Measurements from ENCODE around the gene VASN. TPM values are rescaled to one million over a fixed set of nuclear protein-coding genes. Genes with fewer than 3 reads are reported as not detected.
"Not testable (repeated sequence)": the region's sequence is repeated elsewhere in the genome, so short reads cannot be mapped to it uniquely, and the experiment has no call there.

VASN gene
- total RNA-seq, 2 donors from 2014 or later = 2.2 to 4.8 TPM

DNA sequence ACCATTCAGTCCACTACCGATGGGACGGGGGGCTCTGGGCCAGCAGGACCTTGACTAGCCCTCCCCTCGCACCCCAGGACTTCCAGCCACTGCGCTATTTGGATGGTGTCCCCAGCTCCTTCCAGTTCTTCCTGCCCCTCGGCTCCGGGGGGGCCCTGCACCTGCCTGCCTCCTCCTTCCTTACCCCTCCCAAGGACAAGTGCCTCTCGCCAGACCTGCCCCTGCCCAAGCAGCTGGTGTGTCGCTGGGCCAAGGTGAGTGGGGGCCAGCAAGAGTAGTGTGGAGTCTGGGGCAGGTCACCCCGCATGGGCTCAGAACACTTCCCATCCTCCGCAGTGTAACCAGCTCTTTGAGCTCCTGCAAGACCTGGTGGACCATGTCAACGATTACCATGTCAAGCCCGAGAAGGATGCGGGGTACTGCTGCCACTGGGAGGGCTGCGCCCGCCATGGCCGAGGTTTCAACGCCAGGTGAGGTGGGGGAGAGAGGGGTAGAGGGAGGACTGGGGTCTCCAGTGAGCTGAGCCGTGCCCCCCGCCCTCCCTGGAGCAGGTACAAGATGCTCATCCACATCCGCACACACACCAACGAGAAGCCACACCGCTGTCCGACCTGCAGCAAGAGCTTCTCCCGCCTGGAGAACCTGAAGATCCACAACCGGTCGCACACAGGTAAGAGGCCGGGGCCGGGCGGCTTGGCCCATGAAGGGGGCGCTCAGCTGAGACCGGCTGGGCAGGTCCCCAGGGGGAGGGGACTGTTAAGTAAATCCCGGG lies 36.7 kb upstream of the VASN start:
- DNase-seq (no peak), ATAC-seq (no peak)
- intact Hi-C loops (cut with DNase I, micrococcal nuclease) = loop anchor here in 1 of 2 donors (10.0 kb wide), 1 partner anchor 130 kb away; no protein-coding TSS in a partner anchor

DNA sequence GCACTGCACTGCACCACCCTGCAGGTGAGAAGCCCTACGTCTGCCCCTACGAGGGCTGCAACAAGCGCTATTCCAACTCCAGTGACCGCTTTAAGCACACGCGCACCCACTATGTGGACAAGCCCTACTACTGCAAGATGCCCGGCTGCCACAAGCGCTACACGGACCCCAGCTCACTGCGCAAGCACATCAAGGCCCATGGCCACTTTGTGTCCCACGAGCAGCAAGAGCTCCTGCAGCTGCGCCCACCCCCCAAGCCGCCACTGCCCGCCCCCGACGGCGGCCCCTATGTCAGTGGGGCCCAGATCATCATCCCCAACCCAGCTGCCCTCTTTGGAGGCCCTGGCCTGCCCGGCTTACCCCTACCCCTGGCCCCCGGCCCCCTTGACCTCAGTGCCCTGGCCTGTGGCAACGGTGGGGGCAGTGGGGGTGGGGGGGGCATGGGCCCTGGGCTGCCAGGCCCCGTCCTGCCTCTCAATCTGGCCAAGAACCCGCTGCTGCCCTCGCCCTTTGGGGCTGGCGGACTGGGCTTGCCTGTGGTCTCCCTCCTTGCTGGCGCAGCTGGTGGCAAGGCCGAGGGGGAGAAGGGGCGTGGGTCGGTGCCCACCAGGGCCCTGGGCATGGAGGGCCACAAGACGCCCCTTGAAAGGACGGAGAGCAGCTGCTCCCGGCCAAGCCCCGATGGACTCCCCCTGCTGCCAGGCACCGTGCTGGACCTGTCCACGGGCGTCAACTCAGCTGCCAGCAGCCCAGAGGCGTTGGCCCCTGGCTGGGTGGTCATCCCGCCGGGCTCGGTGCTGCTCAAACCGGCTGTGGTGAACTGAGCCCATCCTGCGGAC lies 34.7 kb upstream of the VASN start:
- ATAC-seq (no peak), DNase-seq (no peak)
- intact Hi-C loops (cut with DNase I, micrococcal nuclease) = loop anchor here in 1 of 2 donors (10.0 kb wide), 1 partner anchor 132 kb away; no protein-coding TSS in a partner anchor

DNA sequence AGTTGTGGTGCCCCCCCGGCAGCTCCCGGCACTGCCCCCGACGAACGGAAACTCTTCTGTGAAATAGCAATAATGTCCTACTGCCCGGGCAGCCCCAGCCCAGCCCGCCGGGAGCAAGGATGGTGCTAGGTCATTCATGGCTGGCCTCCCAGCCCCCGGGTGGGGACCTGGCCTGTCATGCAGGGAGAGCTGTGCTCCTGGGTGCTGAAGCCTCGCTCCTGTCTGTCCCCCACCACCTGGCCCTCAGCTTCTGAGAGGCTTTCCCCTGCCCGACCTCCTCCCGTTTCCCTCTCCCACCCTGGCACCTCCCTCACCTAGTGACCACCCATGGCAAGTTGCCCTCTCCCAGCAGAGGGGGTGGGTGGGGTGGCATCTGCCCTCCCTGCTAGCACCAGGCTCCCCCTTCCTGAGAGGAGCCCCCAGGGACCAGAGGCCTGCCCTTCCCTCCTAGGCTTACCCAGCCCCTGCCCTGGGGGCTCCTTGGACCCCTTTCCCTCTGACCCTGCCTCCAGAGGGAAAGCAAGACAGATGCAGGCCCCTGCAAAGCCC lies 34.0 kb upstream of the VASN start:
- no peak for ATAC-seq
- intact Hi-C loops (cut with DNase I, micrococcal nuclease) = loop anchor here in 1 of 2 donors (10.0 kb wide), 1 partner anchor 133 kb away; no protein-coding TSS in a partner anchor
- no peak for DNase-seq

DNA sequence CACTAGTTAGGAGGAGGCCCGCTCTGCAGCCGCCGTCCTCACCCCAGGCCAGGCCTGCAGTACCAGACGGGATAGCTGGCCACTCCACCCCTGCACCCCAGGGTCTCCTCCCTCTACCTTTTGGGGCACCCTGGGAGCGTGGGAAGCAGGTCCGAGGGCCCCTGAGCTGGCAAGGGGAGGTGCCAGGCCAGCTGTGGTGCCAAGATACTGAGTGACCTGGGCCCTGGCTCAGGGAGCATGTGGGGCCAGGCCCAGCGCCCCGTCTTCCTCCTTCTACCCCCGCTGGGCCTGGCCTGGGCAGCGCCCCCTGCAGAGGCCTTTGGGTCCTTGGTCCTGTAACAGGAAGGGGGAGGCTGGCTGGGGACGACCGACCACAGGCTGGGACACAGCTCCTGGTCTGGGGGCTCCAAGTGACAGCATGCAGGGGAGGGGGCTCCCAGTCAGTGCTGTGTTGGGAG lies 33.5 kb upstream of the VASN start:
- DNase-seq (no peak), ATAC-seq (no peak)
- intact Hi-C loops (cut with DNase I, micrococcal nuclease) = loop anchor here in 1 of 2 donors (10.0 kb wide), 1 partner anchor 133 kb away; no protein-coding TSS in a partner anchor

DNA sequence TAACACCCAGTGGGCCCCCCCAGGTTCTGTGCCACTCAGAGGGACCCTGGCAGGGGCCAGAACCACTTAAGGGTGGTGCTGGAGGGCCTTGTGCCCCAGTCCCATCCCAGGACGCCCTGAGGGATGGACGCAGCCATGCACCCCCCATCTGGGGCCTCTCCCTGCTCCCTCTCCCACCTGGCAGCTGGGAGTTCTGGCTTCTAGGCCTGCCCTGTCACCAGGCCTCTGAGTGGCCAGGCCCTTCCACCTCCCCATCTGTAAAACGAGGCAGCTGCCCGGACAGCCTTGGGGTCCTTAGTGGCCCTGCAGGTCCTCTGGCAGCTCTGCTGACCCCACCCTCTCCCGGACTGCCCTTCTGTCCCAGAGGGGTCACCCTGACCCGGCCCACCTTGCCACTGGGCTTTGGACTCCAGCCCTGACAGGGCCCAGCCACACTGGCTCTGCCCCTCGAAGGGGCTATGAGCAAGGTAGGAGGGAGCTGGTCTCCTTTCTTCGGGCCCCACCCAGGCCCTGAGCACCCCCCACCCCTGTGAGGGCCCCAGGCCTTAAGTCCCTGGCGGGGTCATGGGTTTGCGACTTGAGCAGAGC lies 32.8 kb upstream of the VASN start:
- intact Hi-C loops (cut with DNase I, micrococcal nuclease) = loop anchor here in 1 of 2 donors (10.0 kb wide), 1 partner anchor 134 kb away; no protein-coding TSS in a partner anchor
- peak; percentile 7 for ATAC-seq
- no peak for DNase-seq

DNA sequence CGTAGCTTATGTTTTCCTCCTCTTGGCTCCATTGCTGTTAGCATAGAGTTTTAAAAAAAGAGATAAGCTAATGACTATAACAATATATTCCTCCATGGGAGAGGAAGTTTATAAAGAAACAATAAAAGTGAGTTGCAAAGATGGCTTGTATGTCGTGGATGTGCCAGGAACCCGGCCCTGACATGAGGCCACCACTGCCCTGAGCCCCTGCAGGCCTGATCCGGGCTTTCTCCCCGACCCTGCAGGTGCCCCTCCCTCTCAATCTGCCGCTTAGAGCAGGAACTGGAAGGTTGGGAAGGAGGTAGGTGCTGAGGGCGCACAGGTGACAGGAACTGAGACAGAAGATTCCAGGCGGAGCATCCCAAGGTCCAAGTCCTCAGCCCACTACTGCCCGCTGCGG lies 32.2 kb upstream of the VASN start:
- no peak for DNase-seq
- ATAC-seq = no peak
- intact Hi-C loops (cut with DNase I, micrococcal nuclease) = loop anchor here in 1 of 2 donors (10.0 kb wide), 1 partner anchor 135 kb away; no protein-coding TSS in a partner anchor

DNA sequence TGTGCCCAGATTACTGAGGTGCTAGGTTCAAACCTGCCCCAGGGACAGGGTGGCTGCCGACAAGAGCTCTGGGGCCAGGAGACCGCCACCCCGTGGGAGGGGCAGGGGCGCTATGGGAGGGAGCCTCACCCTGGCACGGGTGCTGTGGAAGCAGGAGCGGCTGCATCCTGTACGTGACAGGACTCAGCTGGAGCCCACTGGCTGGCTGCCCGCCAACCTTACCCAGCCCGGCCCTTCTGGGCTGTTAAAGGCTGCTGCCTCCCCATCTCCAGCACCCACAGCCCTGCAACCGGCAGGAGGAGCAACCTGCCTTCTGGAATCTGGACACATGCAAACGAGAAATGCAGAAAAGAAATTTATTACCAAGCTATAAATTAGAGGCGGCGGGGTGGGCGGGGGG lies 31.7 kb upstream of the VASN start:
- intact Hi-C loops (cut with DNase I, micrococcal nuclease) = loop anchor here in 1 of 2 donors (10.0 kb wide), 1 partner anchor 135 kb away; no protein-coding TSS in a partner anchor
- peak; percentile 16 for ATAC-seq

DNA sequence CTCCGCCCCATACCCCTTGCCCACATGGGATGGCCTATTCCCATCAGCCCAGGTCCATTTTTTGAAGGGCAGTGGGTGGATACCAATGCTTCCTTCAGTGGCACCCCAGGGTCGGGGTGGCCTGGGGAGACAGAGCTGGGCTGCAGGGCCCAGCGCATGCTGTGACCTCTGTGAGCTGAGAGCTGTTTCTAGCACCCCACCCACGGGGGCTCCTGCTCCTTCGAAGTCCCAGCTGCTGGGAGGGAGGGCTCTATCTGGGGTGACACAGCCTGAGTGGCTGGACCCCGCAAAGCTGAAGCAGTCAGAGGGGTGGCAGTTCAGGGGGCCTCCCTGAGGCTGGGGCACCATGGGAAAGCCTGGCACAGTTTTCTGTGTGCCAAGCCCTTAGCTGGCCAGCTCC lies 31.2 kb upstream of the VASN start:
- DNase-seq (no peak), ATAC-seq (no peak)
- intact Hi-C loops (cut with DNase I, micrococcal nuclease) = no loop called here

More for the DNA sequence above, 31.7 kb upstream of the VASN start:
- DNase-seq = peak in 1 of 2 donors; percentile 36

DNA sequence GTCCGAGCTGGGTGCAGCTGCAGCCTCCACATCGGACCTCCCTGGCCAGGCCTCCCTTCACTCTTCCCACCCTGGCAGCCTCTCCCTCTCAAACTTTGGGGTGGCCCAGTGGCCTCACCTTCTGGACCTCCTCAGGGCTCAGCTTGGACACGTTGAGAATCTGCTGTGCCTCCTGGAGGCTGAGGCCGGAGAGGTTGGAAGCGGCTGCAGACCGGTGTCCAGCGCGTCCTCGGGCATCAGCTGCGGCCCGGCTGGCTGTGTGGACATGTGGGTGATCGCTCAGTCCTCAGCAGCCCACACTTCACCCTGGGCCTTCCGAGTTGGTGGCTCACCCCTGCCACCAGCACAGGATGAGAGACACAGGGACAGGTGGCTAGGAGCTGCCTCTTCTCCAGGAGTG lies 30.4 kb upstream of the VASN start:
- DNase-seq (no peak), ATAC-seq (no peak)
- intact Hi-C loops (cut with DNase I, micrococcal nuclease) = no loop called here

DNA sequence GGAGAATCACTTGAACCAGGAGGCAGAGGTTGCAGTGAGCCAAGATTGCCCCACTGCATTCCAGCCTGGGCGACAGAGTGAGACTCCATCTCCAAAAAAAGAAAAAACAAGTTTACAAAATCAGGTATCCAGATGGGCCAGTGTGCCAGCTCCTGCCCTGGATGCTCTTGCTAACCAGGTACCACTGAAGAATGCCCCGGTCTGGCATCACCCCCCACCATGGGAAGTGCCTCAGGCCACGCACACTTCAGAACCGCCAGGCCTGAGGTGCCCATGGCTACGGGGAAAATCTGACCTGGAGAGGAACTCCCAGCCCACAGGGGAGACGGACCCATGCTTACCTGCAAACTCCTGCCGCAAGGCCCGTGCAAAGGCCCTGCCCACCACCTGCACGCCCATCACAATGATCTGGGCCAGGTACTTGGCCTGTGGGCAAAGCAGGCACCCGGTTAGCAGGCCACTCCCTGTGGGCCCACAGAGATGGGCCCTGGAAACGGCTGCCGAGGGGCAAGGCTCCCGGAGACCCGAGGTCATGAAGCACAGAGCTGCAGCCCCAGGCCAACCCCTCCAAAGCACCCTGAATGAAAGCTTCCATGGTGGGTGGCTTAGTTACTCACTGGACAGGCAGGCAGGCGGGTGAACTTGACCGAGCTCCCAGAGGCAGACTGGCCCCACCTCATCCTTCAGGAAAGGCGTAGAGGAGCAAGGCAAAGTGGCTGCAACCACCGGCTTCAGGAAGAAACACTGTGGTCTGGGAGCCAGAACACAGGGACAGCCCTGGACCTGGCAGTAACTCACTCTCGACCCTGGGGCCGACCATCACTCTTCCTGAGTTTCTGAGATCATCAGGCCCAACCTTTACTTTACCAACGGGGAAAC lies 28.5 kb upstream of the VASN start:
- DNase-seq = no peak
- no peak for ATAC-seq
- intact Hi-C loops (cut with DNase I, micrococcal nuclease) = no loop called here

DNA sequence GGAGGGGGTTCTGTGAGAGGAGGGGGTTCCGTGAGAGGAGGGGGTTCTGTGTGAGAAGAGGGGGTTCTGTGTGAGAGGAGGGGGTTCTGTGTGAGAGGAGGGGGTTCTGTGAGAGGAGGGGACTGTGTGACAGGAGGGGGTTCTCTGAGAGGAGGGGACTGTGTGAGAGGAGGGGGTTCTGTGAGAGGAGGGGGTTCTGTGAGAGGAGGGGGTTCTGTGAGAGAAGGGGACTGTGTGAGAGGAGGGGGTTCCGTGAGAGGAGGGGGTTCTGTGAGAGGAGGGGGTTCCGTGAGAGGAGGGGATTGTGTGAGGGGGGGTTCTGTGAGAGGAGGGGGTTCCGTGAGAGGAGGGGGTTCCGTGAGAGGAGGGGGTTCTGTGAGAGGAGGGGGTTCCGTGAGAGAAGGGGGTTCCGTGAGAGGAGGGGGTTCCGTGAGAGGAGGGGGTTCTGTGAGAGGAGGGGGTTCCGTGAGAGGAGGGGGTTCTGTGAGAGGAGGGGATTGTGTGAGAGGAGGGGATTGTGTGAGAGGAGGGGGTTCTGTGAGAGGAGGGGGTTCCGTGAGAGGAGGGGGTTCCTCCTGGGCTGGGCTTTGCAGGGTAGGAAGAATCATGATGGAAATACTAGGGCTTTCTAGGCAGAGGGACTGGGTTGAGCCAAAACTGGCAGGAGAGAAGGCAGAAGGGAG lies 27.2 kb upstream of the VASN start:
- DNase-seq; intact Hi-C loops (cut with DNase I, micrococcal nuclease); ATAC-seq: not testable (repeated sequence)

DNA sequence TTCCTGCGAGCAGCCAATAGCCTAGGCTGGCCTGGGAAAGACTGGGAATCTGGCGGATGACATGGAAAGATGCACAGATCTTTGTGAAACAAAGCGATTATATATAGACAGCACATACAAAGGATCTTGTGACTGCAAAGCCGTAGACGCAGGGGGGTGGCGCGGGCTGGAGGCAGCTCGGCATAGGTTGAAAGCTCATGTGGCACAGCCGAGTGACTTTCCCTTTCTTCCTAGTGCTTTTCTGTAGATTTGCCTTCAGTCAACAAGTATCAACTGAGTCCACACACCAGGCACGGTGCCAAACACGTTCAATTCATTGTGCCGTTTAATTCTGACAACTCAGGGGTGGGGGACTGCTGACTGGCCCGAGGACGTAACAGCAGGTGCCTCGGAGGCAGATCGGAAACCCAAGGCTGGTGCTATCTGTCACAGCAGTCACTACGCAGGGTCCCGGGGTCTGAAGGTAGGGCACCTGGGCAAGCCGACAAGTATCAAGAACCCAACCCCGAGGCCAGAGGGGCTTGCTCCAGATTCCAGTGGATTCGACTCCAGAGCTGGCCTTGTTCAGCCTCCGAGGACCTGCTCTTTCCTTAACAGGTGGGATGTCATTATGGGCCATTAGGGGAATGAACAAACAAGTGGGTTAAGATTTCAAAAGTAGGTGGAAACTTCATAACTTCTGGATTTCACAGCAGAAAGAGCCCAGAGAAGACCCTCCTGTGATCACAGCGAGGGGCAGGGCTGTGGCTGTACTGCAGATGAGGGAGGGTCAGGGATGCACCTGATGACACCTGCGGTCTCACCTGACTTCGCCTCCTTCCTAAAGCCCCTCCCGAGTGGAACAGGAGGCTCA lies 26.4 kb upstream of the VASN start:
- ATAC-seq (no peak), DNase-seq (no peak)
- intact Hi-C loops (cut with DNase I, micrococcal nuclease) = no loop called here

DNA sequence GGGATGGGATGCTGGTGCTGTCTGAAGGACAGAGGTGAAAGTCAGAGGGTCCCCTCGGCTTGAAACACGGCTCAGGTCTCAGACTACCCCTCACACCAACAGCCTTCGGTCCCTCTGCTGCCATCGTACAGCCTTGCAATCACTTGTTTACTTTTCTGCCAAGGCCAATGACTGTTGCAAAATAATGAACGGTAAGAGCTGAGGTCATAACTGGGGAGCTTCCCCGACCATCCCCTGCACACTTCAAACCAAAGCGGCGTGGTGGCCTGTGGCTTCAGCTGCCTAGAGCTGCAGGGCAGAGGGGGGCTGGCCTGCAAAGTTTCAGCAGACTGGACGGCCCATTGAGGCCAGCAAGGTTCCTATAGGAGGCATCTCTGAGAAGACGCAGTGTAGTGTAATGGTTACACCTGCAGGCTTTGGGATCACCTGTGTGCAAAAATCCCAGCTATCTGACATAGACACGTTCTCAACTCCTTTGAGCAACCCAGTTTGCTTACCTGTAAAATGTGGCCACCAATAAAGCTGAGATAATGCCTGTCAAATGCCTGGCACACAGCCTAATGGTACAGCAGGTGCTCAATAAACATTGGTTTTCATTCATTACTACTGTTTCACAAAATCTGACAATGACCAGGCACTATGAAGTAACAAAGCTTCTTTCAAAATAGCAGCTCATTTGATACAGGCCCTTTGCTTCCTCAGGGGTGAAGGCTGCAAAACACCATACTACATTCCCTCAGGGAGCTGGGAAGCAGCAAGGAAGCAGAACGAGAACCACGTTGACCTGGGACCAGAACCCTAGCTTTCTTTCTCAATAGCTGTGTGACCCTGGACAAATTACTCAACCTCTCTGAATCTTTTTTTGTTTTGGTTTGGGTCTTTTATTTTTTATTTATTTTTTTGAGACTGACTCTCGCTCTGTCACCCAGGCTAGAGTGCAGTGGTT lies 25.5 kb upstream of the VASN start:
- intact Hi-C loops (cut with DNase I, micrococcal nuclease) = no loop called here
- DNase-seq (no peak), ATAC-seq (peak; percentile 23)

DNA sequence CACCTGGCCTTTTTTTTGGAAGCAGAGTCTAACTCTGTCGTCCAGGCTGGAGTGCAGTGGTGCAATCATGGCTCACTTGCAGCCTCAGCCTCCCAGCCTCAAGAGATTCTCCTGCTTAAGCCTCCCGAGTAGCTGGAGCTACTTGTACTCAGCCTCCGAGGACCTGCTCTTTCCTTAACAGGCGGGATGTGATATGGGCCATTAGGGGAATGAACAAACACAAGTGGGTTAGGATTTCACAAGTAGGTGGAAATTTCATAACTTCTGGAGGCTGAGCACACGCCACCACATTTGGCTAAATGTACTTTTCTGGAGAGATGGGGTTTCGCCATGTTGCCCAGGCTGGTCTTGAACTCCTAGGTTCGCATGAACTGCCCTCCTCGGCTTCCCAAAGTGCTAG lies 24.6 kb upstream of the VASN start:
- DNase-seq (no peak), ATAC-seq (no peak)
- intact Hi-C loops (cut with DNase I, micrococcal nuclease) = no loop called here

DNA sequence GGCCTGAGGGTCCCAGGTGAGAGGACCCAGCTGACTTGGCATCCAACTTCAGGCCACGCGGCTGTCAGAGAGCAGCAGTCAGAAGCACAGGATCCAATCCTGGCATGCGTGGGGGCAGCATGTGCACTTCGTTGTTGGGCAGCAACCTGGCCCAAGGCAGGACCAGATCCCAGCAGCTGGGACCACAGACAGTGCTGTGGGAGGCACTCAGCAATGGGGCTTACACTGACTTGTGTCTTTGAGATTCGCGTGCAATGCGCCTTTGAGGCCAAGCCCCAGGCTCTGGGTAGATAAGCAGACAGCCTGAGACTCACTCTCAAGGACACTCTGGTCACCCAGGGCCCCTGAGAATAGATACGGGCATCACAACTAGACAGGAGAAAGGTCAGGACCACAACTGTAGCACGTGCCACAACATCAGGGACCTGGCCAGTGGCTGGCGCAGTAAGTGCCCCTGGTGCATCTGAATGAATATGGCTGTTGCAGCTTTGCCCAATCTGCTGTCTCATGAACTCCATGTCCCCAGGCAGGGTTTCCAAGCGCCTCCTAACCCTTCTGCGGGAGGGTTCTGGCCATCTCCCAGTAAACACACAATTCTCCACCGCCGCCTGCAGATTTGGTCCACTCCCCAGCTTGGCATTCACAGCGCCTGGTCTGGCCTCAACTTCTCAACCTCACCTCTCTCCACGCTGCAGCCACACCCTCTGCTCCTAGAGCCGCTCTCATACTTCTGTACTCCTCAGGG lies 23.7 kb upstream of the VASN start:
- ATAC-seq (no peak), DNase-seq (no peak)
- intact Hi-C loops (cut with DNase I, micrococcal nuclease) = no loop called here

Measured in left colon (tissue), 2 donors.